Measurements from ENCODE around the gene RNF213. TPM values are rescaled to one million over a fixed set of nuclear protein-coding genes. Genes with fewer than 3 reads are reported as not detected.

The RNF213 gene
- polyA plus RNA-seq, 1 donor (not counting 4 experiments of a cell fraction or from before 2014, with no cell fraction given): 24.4 TPM

- H3K4me1 ChIP-seq (ENCODE audit: control insufficient read depth, extremely low read depth, insufficient read depth, low read length): no peaks in the 10 kb centered on the region
- H3K9me3 ChIP-seq (ENCODE audit: control insufficient read depth, low read depth, low read length): peaks cover under 1% of the 10 kb centered on the region
- no peaks in the 10 kb centered on the region for H3K9me1 ChIP-seq (ENCODE audit: control insufficient read depth, extremely low read depth, insufficient read depth, low read length)
- dilution Hi-C loops (cut with MboI; ENCODE audit: extremely low pct_ligation_motif_present, low sequenced_read_pairs): no loop called here
- no peaks in the 10 kb centered on the region for H3K79me2 ChIP-seq (ENCODE audit: control insufficient read depth, insufficient read depth, low read length)
- no peak overlapping the region for H3K27ac ChIP-seq (ENCODE audit: control insufficient read depth, insufficient read depth, low read length)
- H3K27me3 ChIP-seq (ENCODE audit: control insufficient read depth, extremely low read depth, insufficient read depth, low read length): no peaks in the 10 kb centered on the region
- no peak overlapping the region for H3K4me3 ChIP-seq (ENCODE audit: control insufficient read depth in 2 of 3, extremely low read depth in 1 of 3, insufficient read depth in 2 of 3, low read depth in 1 of 3, low read length in 3 of 3)
- H3K36me3 ChIP-seq (ENCODE audit: control insufficient read depth in 2 of 2, extremely low read depth in 1 of 2, insufficient read depth in 2 of 2, low read length in 2 of 2): no peaks in the 10 kb centered on the region
- no peak for DNase-seq (ENCODE audit: low read depth, low spot score)
- H2AFZ ChIP-seq (ENCODE audit: control insufficient read depth, low read length): no peak overlapping the region
- no peak overlapping the region for H3K4me2 ChIP-seq (ENCODE audit: control insufficient read depth, extremely low read depth, insufficient read depth, low read depth, low read length)
- TF ChIP-seq EZH2 (IDR thresholded peaks at IDR 0.05; ENCODE audit: low read length) (no peak), CTCF (optimal IDR thresholded peaks at IDR 0.05 in 1 of 3, IDR thresholded peaks at IDR 0.05 in 1 of 3, conservative IDR thresholded peaks at IDR 0.05 in 1 of 3; ENCODE audit: extremely low read depth in 1 of 3, insufficient read depth in 2 of 3, low read length in 3 of 3) (no peak)
- no peak overlapping the region for H3K9ac ChIP-seq (ENCODE audit: control insufficient read depth, extremely low read depth, insufficient read depth, low read length)
- FAIRE-seq: no peak
- no peaks in the 10 kb centered on the region for H4K20me1 ChIP-seq (ENCODE audit: control insufficient read depth, extremely low read depth, insufficient read depth, low read length)
Observed at GRCh38 chr17:80227156-80227555, 33.5 kb upstream of the RNF213 start.

- TF ChIP-seq CTCF (optimal IDR thresholded peaks at IDR 0.05 in 1 of 3, IDR thresholded peaks at IDR 0.05 in 1 of 3, conservative IDR thresholded peaks at IDR 0.05 in 1 of 3; ENCODE audit: extremely low read depth in 1 of 3, insufficient read depth in 2 of 3, low read length in 3 of 3): no peak
- no peak for TF ChIP-seq EZH2 (IDR thresholded peaks at IDR 0.05; ENCODE audit: low read length)
- H3K9ac ChIP-seq (ENCODE audit: control insufficient read depth, extremely low read depth, insufficient read depth, low read length): no peak overlapping the region
- H3K27ac ChIP-seq (ENCODE audit: control insufficient read depth, insufficient read depth, low read length): no peak overlapping the region
- DNase-seq (ENCODE audit: low read depth, low spot score): no peak
- no peaks in the 10 kb centered on the region for H3K36me3 ChIP-seq (ENCODE audit: control insufficient read depth in 2 of 2, extremely low read depth in 1 of 2, insufficient read depth in 2 of 2, low read length in 2 of 2)
- FAIRE-seq: no peak
- H3K79me2 ChIP-seq (ENCODE audit: control insufficient read depth, insufficient read depth, low read length): no peaks in the 10 kb centered on the region
- no peaks in the 10 kb centered on the region for H3K4me1 ChIP-seq (ENCODE audit: control insufficient read depth, extremely low read depth, insufficient read depth, low read length)
- no peak overlapping the region for H3K4me2 ChIP-seq (ENCODE audit: control insufficient read depth, extremely low read depth, insufficient read depth, low read depth, low read length)
- H3K27me3 ChIP-seq (ENCODE audit: control insufficient read depth, extremely low read depth, insufficient read depth, low read length): no peaks in the 10 kb centered on the region
- H4K20me1 ChIP-seq (ENCODE audit: control insufficient read depth, extremely low read depth, insufficient read depth, low read length): no peaks in the 10 kb centered on the region
- dilution Hi-C loops (cut with MboI; ENCODE audit: extremely low pct_ligation_motif_present, low sequenced_read_pairs): no loop called here
- no peaks in the 10 kb centered on the region for H3K9me1 ChIP-seq (ENCODE audit: control insufficient read depth, extremely low read depth, insufficient read depth, low read length)
- H3K9me3 ChIP-seq (ENCODE audit: control insufficient read depth, low read depth, low read length): peaks cover 6% of the 10 kb centered on the region
- no peak overlapping the region for H2AFZ ChIP-seq (ENCODE audit: control insufficient read depth, low read length)
- H3K4me3 ChIP-seq (ENCODE audit: control insufficient read depth in 2 of 3, extremely low read depth in 1 of 3, insufficient read depth in 2 of 3, low read depth in 1 of 3, low read length in 3 of 3): no peak overlapping the region
Observed at GRCh38 chr17:80227666-80228065, 33.0 kb upstream of the RNF213 start.

Measured in keratinocyte (primary cell).